ENCODE data around the gene ECE2.

DNA sequence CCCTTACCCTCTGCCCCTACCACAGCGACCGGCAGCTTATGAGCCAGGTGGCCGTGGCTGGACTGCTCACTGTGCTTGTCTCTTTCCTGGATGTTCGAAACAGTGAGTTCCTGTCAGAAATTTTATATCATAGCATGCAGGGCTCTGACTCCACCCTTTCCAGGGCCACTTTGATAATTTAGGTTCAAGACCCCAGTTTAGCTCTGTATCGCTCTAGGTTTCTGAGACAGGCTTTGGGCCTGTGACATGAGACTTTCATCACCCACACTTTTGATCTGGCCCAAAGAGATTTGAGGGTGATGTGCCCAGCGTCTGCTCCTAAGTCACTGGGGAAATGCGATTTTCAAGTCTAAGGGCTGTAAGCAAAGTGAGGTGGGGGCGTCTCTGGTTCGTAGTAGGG, 32.1 kb downstream of the ECE2 start:
- TF ChIP-seq, protein P1, sequence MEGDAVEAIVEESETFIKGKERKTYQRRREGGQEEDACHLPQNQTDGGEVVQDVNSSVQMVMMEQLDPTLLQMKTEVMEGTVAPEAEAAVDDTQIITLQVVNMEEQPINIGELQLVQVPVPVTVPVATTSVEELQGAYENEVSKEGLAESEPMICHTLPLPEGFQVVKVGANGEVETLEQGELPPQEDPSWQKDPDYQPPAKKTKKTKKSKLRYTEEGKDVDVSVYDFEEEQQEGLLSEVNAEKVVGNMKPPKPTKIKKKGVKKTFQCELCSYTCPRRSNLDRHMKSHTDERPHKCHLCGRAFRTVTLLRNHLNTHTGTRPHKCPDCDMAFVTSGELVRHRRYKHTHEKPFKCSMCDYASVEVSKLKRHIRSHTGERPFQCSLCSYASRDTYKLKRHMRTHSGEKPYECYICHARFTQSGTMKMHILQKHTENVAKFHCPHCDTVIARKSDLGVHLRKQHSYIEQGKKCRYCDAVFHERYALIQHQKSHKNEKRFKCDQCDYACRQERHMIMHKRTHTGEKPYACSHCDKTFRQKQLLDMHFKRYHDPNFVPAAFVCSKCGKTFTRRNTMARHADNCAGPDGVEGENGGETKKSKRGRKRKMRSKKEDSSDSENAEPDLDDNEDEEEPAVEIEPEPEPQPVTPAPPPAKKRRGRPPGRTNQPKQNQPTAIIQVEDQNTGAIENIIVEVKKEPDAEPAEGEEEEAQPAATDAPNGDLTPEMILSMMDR (IDR thresholded peaks at IDR 0.05; ENCODE audit: low read depth, low read length, poor library complexity, severe bottlenecking): no peak
- TF ChIP-seq EZH2phosphoT487 (IDR thresholded peaks at IDR 0.05; ENCODE audit: borderline replicate concordance, low read length): no peak

All from DOHH2 (cell line).